MG63 (cell line): ENCODE results near the gene SUSD3. TPM values are rescaled to one million over a fixed set of nuclear protein-coding genes. Genes with fewer than 3 reads are reported as not detected.

Experiments
- DNase-seq: peaks from one replicate; pipeline ENCODE4 v3.0.0-alpha.2; 2020
- H3K27me3 ChIP-seq: fragments of 250-450 bp; sonication (Bioruptor Pico); 2 replicates; pipeline ENCODE4 v1.5.1; 2020; ENCODE audit warnings: mild to moderate bottlenecking, moderate library complexity
- H3K36me3 ChIP-seq: fragments of 250-450 bp; sonication (Bioruptor Pico); 2 replicates; pipeline ENCODE4 v1.5.1; 2020; ENCODE audit warnings: mild to moderate bottlenecking, moderate library complexity
- H3K4me3 ChIP-seq: fragments of 250-450 bp; sonication (Bioruptor Pico); 2 replicates; pipeline ENCODE4 v1.5.1; 2020; ENCODE audit warnings: mild to moderate bottlenecking, moderate library complexity
- H3K9me3 ChIP-seq: fragments of 250-450 bp; sonication (Bioruptor Pico); 2 replicates; pipeline ENCODE4 v1.5.1; 2020; ENCODE audit warnings: mild to moderate bottlenecking, moderate library complexity
- total RNA-seq: library from RNA; depleted of rRNA; stranded (reverse); fragments of >200 nt; shearing (Covaris generic); gene quantifications from 2 replicates; pipeline ENCODE4 v1.2.3, GENCODE V29; 2014; ENCODE audit warnings: low replicate concordance

Gene SUSD3
- total RNA-seq, 1 experiment from 2014 or later, result 0.40 TPM

GRCh38 chr9:93118863-93119702 is 60.6 kb downstream of the SUSD3 start:
- no peak overlapping the region for H3K4me3 ChIP-seq
- no peaks in the 10 kb centered on the region for H3K27me3 ChIP-seq
- H3K36me3 ChIP-seq, result peaks cover 2% of the 10 kb centered on the region; the same call in 1 of the 2 replicates
- H3K9me3 ChIP-seq, result no peaks in the 10 kb centered on the region
- no peak for DNase-seq

- Histone ChIP-seq H3K4me3 (no peak overlapping the region), H3K27me3 (no peaks in the 10 kb centered on the region)
- DNase-seq, result no peak
Observed at GRCh38 chr9:93119703-93119952, 61.1 kb downstream of the SUSD3 start.

GRCh38 chr9:93119953-93120845 is 61.7 kb downstream of the SUSD3 start:
- peak; percentile 97 for DNase-seq
- Histone ChIP-seq H3K4me3 (no peak overlapping the region), H3K27me3 (no peaks in the 10 kb centered on the region), H3K9me3 (no peaks in the 10 kb centered on the region), H3K36me3 (peaks cover 6% of the 10 kb centered on the region)

More at GRCh38 chr9:93119703-93119952, 61.1 kb downstream of the SUSD3 start:
- Histone ChIP-seq H3K9me3 (no peaks in the 10 kb centered on the region), H3K36me3 (peaks cover 2% of the 10 kb centered on the region)

GRCh38 chr9:93120846-93121315 is 62.4 kb downstream of the SUSD3 start:
- Histone ChIP-seq H3K36me3 (peaks cover 11% of the 10 kb centered on the region), H3K9me3 (no peaks in the 10 kb centered on the region), H3K27me3 (no peaks in the 10 kb centered on the region), H3K4me3 (no peak overlapping the region)
- DNase-seq, result no peak

- no peaks in the 10 kb centered on the region for H3K27me3 ChIP-seq
- H3K4me3 ChIP-seq, result no peak overlapping the region
- no peak for DNase-seq
- no peaks in the 10 kb centered on the region for H3K9me3 ChIP-seq
- peaks cover 11% of the 10 kb centered on the region for H3K36me3 ChIP-seq
Observed at GRCh38 chr9:93121316-93122241, 63.1 kb downstream of the SUSD3 start.

GRCh38 chr9:93122721-93123221 is 64.3 kb downstream of the SUSD3 start:
- H3K27me3 ChIP-seq, result no peaks in the 10 kb centered on the region
- peaks cover 11% of the 10 kb centered on the region for H3K36me3 ChIP-seq
- no peaks in the 10 kb centered on the region for H3K9me3 ChIP-seq
- H3K4me3 ChIP-seq, result no peak overlapping the region
- DNase-seq, result no peak

- no peak for DNase-seq
- Histone ChIP-seq H3K4me3 (no peak overlapping the region), H3K27me3 (no peaks in the 10 kb centered on the region), H3K36me3 (peaks cover 11% of the 10 kb centered on the region), H3K9me3 (no peaks in the 10 kb centered on the region)
Observed at GRCh38 chr9:93123561-93124283, 65.2 kb downstream of the SUSD3 start.

GRCh38 chr9:93124793-93125192 is 66.3 kb downstream of the SUSD3 start:
- Histone ChIP-seq H3K27me3 (no peaks in the 10 kb centered on the region), H3K9me3 (no peaks in the 10 kb centered on the region), H3K4me3 (no peak overlapping the region), H3K36me3 (peaks cover 11% of the 10 kb centered on the region)
- DNase-seq, result no peak

GRCh38 chr9:93125331-93125894 is 66.9 kb downstream of the SUSD3 start:
- Histone ChIP-seq H3K36me3 (peaks cover 10% of the 10 kb centered on the region), H3K27me3 (no peaks in the 10 kb centered on the region), H3K4me3 (no peak overlapping the region), H3K9me3 (no peaks in the 10 kb centered on the region)
- DNase-seq, result no peak

GRCh38 chr9:93126151-93126781 is 67.8 kb downstream of the SUSD3 start:
- DNase-seq, result no peak
- peaks cover 11% of the 10 kb centered on the region for H3K36me3 ChIP-seq
- H3K27me3 ChIP-seq, result no peaks in the 10 kb centered on the region
- H3K9me3 ChIP-seq, result no peaks in the 10 kb centered on the region
- no peak overlapping the region for H3K4me3 ChIP-seq

- H3K4me3 ChIP-seq, result no peak overlapping the region
- peaks cover 11% of the 10 kb centered on the region for H3K36me3 ChIP-seq
- no peaks in the 10 kb centered on the region for H3K9me3 ChIP-seq
- no peak for DNase-seq
- no peaks in the 10 kb centered on the region for H3K27me3 ChIP-seq
Observed at GRCh38 chr9:93126825-93127368, 68.4 kb downstream of the SUSD3 start.

- H3K9me3 ChIP-seq, result no peaks in the 10 kb centered on the region
- no peak overlapping the region for H3K4me3 ChIP-seq
- H3K27me3 ChIP-seq, result no peaks in the 10 kb centered on the region
- peaks cover 14% of the 10 kb centered on the region for H3K36me3 ChIP-seq
- no peak for DNase-seq
Observed at GRCh38 chr9:93127395-93127911, 69.0 kb downstream of the SUSD3 start.

GRCh38 chr9:93128011-93128714 is 69.7 kb downstream of the SUSD3 start:
- DNase-seq, result no peak
- no peak overlapping the region for H3K4me3 ChIP-seq
- H3K27me3 ChIP-seq, result no peaks in the 10 kb centered on the region

GRCh38 chr9:93128715-93129224 is 70.3 kb downstream of the SUSD3 start:
- peaks cover 14% of the 10 kb centered on the region for H3K36me3 ChIP-seq
- H3K4me3 ChIP-seq, result no peak overlapping the region
- H3K9me3 ChIP-seq, result no peaks in the 10 kb centered on the region
- DNase-seq, result no peak
- no peaks in the 10 kb centered on the region for H3K27me3 ChIP-seq

More at GRCh38 chr9:93128011-93128714, 69.7 kb downstream of the SUSD3 start:
- no peaks in the 10 kb centered on the region for H3K9me3 ChIP-seq
- H3K36me3 ChIP-seq, result peaks cover 14% of the 10 kb centered on the region
